Stimulated activated naive CD8-positive, alpha-beta T cell treated with anti-CD3 and anti-CD28 coated beads, Interleukin-15, Interleukin-2, amounts not matched to agents 100 ng/mL and 50 ng/mL, for 24 hours (primary cell): ENCODE measurements around the gene SPA17.

Experiments
- H3K27ac Mint-ChIP-seq: one replicate; pipeline ENCODE4 v1.8.0; 2021; ENCODE audit warnings: mild to moderate bottlenecking, mixed read lengths
- H3K27me3 Mint-ChIP-seq: one replicate; pipeline ENCODE4 v1.8.0; 2021; ENCODE audit warnings: mixed read lengths
- H3K36me3 Mint-ChIP-seq: one replicate; pipeline ENCODE4 v1.8.0; 2021; ENCODE audit warnings: low read depth, mixed read lengths
- H3K4me1 Mint-ChIP-seq: one replicate; pipeline ENCODE4 v1.8.0; 2021; ENCODE audit warnings: low read depth, mixed read lengths
- H3K4me3 Mint-ChIP-seq: one replicate; pipeline ENCODE4 v1.8.0; 2021; ENCODE audit warnings: mild to moderate bottlenecking, mixed read lengths
- H3K9me3 Mint-ChIP-seq: one replicate; pipeline ENCODE4 v1.8.0; 2021; ENCODE audit warnings: mixed read lengths

SPA17 gene

DNA sequence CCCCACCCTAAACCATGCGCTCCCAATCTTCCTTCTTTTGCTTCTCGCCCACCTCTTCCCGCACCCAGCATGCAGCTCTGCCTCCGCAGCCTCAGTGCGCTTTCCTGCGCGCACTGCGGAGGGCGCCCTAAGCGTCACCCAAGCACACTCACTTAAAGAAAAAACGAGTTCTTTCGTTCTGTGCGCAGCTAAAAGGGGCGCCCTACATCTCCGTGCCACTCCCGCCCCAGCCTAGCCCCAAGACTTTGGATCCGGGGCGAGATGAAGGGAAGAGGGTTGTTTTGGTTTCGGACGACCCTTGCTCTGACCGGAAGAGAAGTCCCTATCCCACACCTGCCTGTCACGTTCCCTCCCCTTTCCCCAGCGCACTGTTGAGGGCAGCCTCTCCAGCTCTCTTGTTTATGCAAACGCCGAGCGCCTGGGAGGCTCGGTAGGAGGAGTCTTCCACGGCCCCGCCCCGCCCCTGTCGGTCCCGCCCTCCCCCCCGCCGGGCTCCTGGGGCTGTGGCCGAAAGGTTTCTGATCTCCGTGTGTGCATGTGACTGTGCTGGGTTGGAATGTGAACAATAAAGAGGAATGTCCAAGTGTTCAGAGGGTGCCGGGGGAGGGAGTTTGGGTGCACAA is 73.0 kb downstream of the SPA17 start:
- Mint-ChIP-seq H3K9me3 (no peaks in the 10 kb centered on the region), H3K27ac (peak overlapping the region; percentile 89), H3K36me3 (no peaks in the 10 kb centered on the region), H3K27me3 (no peaks in the 10 kb centered on the region), H3K4me3 (peak overlapping the region; percentile 94), H3K4me1 (peaks cover 30% of the 10 kb centered on the region)
